ENCODE measurements around the gene NCKAP5. TPM values are rescaled to one million over a fixed set of nuclear protein-coding genes. Genes with fewer than 3 reads are reported as not detected.

The NCKAP5 gene
- total and polyA plus RNA-seq, 4 donors, result 0.57 to 2.8 (median 2.4) TPM

DNA sequence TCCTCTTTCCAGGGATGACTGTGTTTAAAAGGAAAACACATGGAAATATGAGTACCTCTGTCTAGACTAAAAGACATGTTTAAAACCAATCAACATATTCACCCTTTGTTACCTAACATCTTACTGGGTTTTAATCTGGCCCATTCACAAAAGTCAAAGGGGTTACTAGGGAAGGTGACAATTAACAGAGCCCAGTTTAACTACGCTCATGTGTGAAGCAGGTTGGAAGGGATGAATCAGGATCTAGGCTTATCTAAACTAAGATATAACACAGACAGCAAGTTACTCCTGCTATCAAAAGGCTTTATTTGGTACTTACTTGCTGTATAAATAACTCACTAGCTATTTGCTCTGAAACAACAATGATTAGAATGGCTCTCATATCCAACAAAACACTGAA, 337.0 kb downstream of the NCKAP5 start:
- no peak overlapping the region for H3K9ac ChIP-seq (ENCODE audit: low read depth in 1 of 2, low read length in 2 of 2)
- TF ChIP-seq HNF4G (IDR thresholded peaks at IDR 0.05) (no peak), JUND (IDR thresholded peaks at IDR 0.05) (no peak), FOXA1 (IDR thresholded peaks at IDR 0.05) (no peak), EGR1 (IDR thresholded peaks at IDR 0.05; ENCODE audit: low read depth in 2 of 2) (no peak), SP1 (IDR thresholded peaks at IDR 0.05) (no peak), HNF4A (conservative IDR thresholded peaks at IDR 0.05) (no peak), GABPA (IDR thresholded peaks at IDR 0.05 in 1 of 2, conservative IDR thresholded peaks at IDR 0.05 in 1 of 2) (no peak), YY1 (IDR thresholded peaks at IDR 0.05) (no peak), NR2F2 (IDR thresholded peaks at IDR 0.05) (no peak)
- TF ChIP-seq, protein P1, sequence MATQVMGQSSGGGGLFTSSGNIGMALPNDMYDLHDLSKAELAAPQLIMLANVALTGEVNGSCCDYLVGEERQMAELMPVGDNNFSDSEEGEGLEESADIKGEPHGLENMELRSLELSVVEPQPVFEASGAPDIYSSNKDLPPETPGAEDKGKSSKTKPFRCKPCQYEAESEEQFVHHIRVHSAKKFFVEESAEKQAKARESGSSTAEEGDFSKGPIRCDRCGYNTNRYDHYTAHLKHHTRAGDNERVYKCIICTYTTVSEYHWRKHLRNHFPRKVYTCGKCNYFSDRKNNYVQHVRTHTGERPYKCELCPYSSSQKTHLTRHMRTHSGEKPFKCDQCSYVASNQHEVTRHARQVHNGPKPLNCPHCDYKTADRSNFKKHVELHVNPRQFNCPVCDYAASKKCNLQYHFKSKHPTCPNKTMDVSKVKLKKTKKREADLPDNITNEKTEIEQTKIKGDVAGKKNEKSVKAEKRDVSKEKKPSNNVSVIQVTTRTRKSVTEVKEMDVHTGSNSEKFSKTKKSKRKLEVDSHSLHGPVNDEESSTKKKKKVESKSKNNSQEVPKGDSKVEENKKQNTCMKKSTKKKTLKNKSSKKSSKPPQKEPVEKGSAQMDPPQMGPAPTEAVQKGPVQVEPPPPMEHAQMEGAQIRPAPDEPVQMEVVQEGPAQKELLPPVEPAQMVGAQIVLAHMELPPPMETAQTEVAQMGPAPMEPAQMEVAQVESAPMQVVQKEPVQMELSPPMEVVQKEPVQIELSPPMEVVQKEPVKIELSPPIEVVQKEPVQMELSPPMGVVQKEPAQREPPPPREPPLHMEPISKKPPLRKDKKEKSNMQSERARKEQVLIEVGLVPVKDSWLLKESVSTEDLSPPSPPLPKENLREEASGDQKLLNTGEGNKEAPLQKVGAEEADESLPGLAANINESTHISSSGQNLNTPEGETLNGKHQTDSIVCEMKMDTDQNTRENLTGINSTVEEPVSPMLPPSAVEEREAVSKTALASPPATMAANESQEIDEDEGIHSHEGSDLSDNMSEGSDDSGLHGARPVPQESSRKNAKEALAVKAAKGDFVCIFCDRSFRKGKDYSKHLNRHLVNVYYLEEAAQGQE (IDR thresholded peaks at IDR 0.05), result no peak
- TF ChIP-seq, protein P2, sequence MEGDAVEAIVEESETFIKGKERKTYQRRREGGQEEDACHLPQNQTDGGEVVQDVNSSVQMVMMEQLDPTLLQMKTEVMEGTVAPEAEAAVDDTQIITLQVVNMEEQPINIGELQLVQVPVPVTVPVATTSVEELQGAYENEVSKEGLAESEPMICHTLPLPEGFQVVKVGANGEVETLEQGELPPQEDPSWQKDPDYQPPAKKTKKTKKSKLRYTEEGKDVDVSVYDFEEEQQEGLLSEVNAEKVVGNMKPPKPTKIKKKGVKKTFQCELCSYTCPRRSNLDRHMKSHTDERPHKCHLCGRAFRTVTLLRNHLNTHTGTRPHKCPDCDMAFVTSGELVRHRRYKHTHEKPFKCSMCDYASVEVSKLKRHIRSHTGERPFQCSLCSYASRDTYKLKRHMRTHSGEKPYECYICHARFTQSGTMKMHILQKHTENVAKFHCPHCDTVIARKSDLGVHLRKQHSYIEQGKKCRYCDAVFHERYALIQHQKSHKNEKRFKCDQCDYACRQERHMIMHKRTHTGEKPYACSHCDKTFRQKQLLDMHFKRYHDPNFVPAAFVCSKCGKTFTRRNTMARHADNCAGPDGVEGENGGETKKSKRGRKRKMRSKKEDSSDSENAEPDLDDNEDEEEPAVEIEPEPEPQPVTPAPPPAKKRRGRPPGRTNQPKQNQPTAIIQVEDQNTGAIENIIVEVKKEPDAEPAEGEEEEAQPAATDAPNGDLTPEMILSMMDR (IDR thresholded peaks at IDR 0.05; ENCODE audit: low read depth, low read length, missing input control), result no peak
- TF ChIP-seq, protein P3, sequence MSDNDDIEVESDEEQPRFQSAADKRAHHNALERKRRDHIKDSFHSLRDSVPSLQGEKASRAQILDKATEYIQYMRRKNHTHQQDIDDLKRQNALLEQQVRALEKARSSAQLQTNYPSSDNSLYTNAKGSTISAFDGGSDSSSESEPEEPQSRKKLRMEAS (IDR thresholded peaks at IDR 0.05), result no peak
- no peak overlapping the region for H3K27ac ChIP-seq (ENCODE audit: low read depth in 1 of 2, low read length in 2 of 2)
- no peaks in the 10 kb centered on the region for H3K36me3 ChIP-seq (ENCODE audit: control insufficient read depth in 4 of 4, insufficient read depth in 3 of 4, low read depth in 1 of 4, low read length in 3 of 4)
- H3K27me3 ChIP-seq (ENCODE audit: control insufficient read depth in 4 of 4, insufficient read depth in 4 of 4, low read length in 3 of 4), result no peaks in the 10 kb centered on the region
- no peaks in the 10 kb centered on the region for H3K4me1 ChIP-seq (ENCODE audit: control insufficient read depth in 4 of 4, insufficient read depth in 4 of 4, low read length in 3 of 4)
- WGBS, result 95% methylated on average over 1 of the region's 1 CpG
- no peak for DNase-seq (ENCODE audit: low spot score)
- H3K4me3 ChIP-seq (ENCODE audit: low read depth in 1 of 3, low read length in 3 of 3), result no peak overlapping the region
- H3K9me3 ChIP-seq (ENCODE audit: control insufficient read depth in 4 of 4, low read length in 3 of 4), result no peaks in the 10 kb centered on the region

DNA sequence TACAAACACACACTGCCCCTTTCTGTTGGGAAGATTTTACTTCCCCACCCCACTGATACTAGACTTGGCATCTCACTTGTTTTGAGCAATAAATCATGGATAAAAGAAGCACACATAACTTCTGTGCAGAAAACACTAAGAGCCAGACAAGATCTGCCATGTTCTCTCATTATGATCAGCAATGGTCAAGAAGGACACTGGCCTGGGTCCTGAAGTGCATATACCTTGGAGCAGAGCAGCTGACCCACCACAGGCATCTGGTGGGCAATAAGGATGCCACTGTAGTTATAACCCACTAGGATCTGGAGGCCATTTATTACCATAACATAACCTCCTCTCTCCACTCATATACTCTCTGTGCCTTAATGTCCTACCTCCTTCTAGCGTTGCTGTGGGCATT, 338.3 kb downstream of the NCKAP5 start:
- no peak overlapping the region for H3K27ac ChIP-seq (ENCODE audit: low read depth in 1 of 2, low read length in 2 of 2)
- no peaks in the 10 kb centered on the region for H3K36me3 ChIP-seq (ENCODE audit: control insufficient read depth in 4 of 4, insufficient read depth in 3 of 4, low read depth in 1 of 4, low read length in 3 of 4)
- no peaks in the 10 kb centered on the region for H3K27me3 ChIP-seq (ENCODE audit: control insufficient read depth in 4 of 4, insufficient read depth in 4 of 4, low read length in 3 of 4)
- no peaks in the 10 kb centered on the region for H3K9me3 ChIP-seq (ENCODE audit: control insufficient read depth in 4 of 4, low read length in 3 of 4)
- no peak overlapping the region for H3K9ac ChIP-seq (ENCODE audit: low read depth in 1 of 2, low read length in 2 of 2)
- no peak for DNase-seq (ENCODE audit: low spot score)
- WGBS, result 95% methylated on average over 1 of the region's 1 CpG
- no peak overlapping the region for H3K4me3 ChIP-seq (ENCODE audit: low read depth in 1 of 3, low read length in 3 of 3)
- H3K4me1 ChIP-seq (ENCODE audit: control insufficient read depth in 4 of 4, insufficient read depth in 4 of 4, low read length in 3 of 4), result no peaks in the 10 kb centered on the region
- TF ChIP-seq FOXA2 (IDR thresholded peaks at IDR 0.05) (no peak), NR2F2 (IDR thresholded peaks at IDR 0.05) (no peak), EGR1 (IDR thresholded peaks at IDR 0.05; ENCODE audit: low read depth in 2 of 2) (no peak), HNF4G (IDR thresholded peaks at IDR 0.05) (no peak), RAD21 (IDR thresholded peaks at IDR 0.05) (no peak), TAF1 (conservative IDR thresholded peaks at IDR 0.05) (no peak), YY1 (IDR thresholded peaks at IDR 0.05) (no peak), GABPA (IDR thresholded peaks at IDR 0.05 in 1 of 2, conservative IDR thresholded peaks at IDR 0.05 in 1 of 2) (no peak), SP1 (IDR thresholded peaks at IDR 0.05) (no peak), RXRA (IDR thresholded peaks at IDR 0.05) (no peak), HNF4A (conservative IDR thresholded peaks at IDR 0.05) (no peak)
- TF ChIP-seq, protein P1 (IDR thresholded peaks at IDR 0.05), result no peak
- TF ChIP-seq, protein P4, sequence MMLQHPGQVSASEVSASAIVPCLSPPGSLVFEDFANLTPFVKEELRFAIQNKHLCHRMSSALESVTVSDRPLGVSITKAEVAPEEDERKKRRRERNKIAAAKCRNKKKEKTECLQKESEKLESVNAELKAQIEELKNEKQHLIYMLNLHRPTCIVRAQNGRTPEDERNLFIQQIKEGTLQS (IDR thresholded peaks at IDR 0.05), result no peak
- TF ChIP-seq, protein P2 (IDR thresholded peaks at IDR 0.05; ENCODE audit: low read depth, low read length, missing input control), result no peak
- TF ChIP-seq, protein P3 (IDR thresholded peaks at IDR 0.05), result no peak
